Stomach smooth muscle (tissue), 2 donors: ENCODE data around the gene USE1.
A peak's percentile ranks its signal among the peaks of the same experiment; 100 is the strongest.

Experiments used
- H3K27ac ChIP-seq: one replicate; pipeline ENCODE4 v1.7.0; 2013; ENCODE audit warnings: mild to moderate bottlenecking, low read length, inconsistent platforms
- H3K27me3 ChIP-seq, 2 donors: one replicate each; pipeline ENCODE4 v1.7.0; 2013; ENCODE audit warnings: low read length in 2 of 2; ENCODE audit not compliant: insufficient read depth in 2 of 2, control insufficient read depth in 1 of 2
- H3K36me3 ChIP-seq, 2 donors: one replicate each; pipeline ENCODE4 v1.7.0; 2013; ENCODE audit warnings: low read length in 2 of 2; ENCODE audit not compliant: control insufficient read depth in 2 of 2, insufficient read depth in 2 of 2
- H3K4me1 ChIP-seq: one replicate; pipeline ENCODE4 v1.7.0; 2013; ENCODE audit warnings: low read length; ENCODE audit not compliant: control insufficient read depth, insufficient read depth
- H3K4me3 ChIP-seq, 2 donors: one replicate each; pipeline ENCODE4 v1.7.0; 2013; ENCODE audit warnings: low read length in 2 of 2
- H3K9ac ChIP-seq, 2 donors: one replicate each; pipeline ENCODE4 v1.7.0; 2013; ENCODE audit warnings: low read length in 2 of 2, mild to moderate bottlenecking in 1 of 2
- H3K9me3 ChIP-seq, 2 donors: one replicate each; pipeline ENCODE4 v1.7.0; 2013; ENCODE audit warnings: low read length in 2 of 2; ENCODE audit not compliant: control insufficient read depth in 2 of 2
- donor health status: healthy.
- donor health status: Pancreatic carcinoma.

The USE1 gene

DNA sequence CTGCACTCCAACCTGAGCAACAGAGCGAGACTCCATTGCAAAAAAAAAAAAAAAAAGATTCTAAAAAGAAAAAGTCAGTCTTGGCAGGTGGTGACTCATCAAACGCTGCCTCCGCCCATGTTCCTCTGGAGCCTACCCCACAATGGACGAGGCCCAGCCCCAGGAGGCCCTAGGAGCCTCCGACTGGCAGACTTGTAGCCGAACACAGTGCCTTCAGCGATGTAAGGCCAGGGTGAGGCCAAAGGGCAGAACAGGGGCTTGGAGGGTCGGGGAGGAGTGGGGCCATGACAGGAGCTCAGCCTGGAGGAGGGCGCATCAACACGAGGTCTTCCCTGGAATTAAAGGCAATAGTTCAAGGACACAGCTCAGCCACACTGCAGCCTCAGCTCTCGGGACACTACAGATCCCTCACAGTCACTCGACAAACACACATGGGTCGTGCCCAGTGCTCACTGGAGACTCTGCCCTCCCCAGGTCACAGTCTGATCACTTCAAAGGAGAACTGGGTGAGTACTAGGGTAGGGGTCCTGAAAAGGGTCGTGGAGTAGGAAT is 5.1 kb downstream of the USE1 start:
- H3K9ac ChIP-seq, result no peak overlapping the region
- H3K36me3 ChIP-seq, result peaks cover 9 to 17% of the 10 kb centered on the region in 2 donors
- no peak overlapping the region for H3K27ac ChIP-seq
- H3K9me3 ChIP-seq, result no peaks in the 10 kb centered on the region
- H3K4me1 ChIP-seq, result peaks cover 8% of the 10 kb centered on the region
- no peak overlapping the region for H3K4me3 ChIP-seq
- no peaks in the 10 kb centered on the region for H3K27me3 ChIP-seq

GRCh38 chr19:17225053-17225452 is 9.9 kb downstream of the USE1 start:
- Histone ChIP-seq H3K36me3 (peaks cover 0 to 5% of the 10 kb centered on the region in 2 donors), H3K4me1 (peaks cover 13% of the 10 kb centered on the region), H3K4me3 (no peak overlapping the region), H3K9ac (no peak overlapping the region), H3K27ac (no peak overlapping the region), H3K9me3 (no peaks in the 10 kb centered on the region), H3K27me3 (no peaks in the 10 kb centered on the region)

- Histone ChIP-seq H3K9ac (peak within 1 kb of the TSS; percentile 60 to 75), H3K27me3 (no peaks in the 10 kb centered on the region), H3K36me3 (peaks cover 4 to 9% of the 10 kb centered on the region in 2 donors), H3K4me1 (peaks cover 15% of the 10 kb centered on the region), H3K27ac (peak within 1 kb of the TSS; percentile 69), H3K9me3 (no peaks in the 10 kb centered on the region), H3K4me3 (peak within 1 kb of the TSS; percentile 86 to 87)
Measured at GRCh38 chr19:17226002-17226933, 11.1 kb downstream of the USE1 start, which contains the start of gene OCEL1. Gene OCEL1 (plus strand): TSS chr19:17226226. CDS start chr19:17226248, 22 bp downstream.

GRCh38 chr19:17227798-17228367 is 12.7 kb downstream of the USE1 start:
- H3K4me3 ChIP-seq, result no peak overlapping the region
- H3K27ac ChIP-seq, result no peak overlapping the region
- no peaks in the 10 kb centered on the region for H3K27me3 ChIP-seq
- peaks cover 8 to 13% of the 10 kb centered on the region in 2 donors for H3K36me3 ChIP-seq
- H3K9ac ChIP-seq, result no peak overlapping the region
- H3K9me3 ChIP-seq, result no peaks in the 10 kb centered on the region
- H3K4me1 ChIP-seq, result peaks cover 15% of the 10 kb centered on the region

DNA sequence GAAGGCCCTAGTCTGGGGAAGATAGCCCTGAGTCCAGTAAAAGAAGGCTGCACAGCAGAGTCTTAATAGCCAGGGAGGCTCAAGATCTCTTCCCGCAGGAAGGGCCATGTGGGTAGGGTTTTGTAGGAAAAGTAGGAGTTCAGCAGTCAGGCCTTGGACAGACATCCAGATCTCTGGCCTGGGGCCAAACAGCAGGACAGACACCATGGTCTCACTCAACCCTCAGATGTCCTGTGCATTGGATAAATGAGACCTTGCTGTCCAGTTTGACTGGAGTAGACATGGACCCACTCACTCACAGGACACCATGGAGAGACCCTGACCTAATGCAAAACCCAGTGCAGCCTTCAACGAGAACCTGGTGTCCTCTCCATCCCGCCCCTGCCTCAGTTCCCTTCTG is 14.7 kb downstream of the USE1 start:
- no peaks in the 10 kb centered on the region for H3K27me3 ChIP-seq
- peaks cover 20% of the 10 kb centered on the region for H3K4me1 ChIP-seq
- H3K27ac ChIP-seq, result no peak overlapping the region
- H3K4me3 ChIP-seq, result no peak overlapping the region
- no peak overlapping the region for H3K9ac ChIP-seq
- peaks cover 8 to 16% of the 10 kb centered on the region in 2 donors for H3K36me3 ChIP-seq
- no peaks in the 10 kb centered on the region for H3K9me3 ChIP-seq

- H3K36me3 ChIP-seq, result peaks cover 8 to 16% of the 10 kb centered on the region in 2 donors
- no peak overlapping the region for H3K4me3 ChIP-seq
- H3K27ac ChIP-seq, result no peak overlapping the region
- H3K27me3 ChIP-seq, result no peaks in the 10 kb centered on the region
- H3K4me1 ChIP-seq, result peaks cover 30% of the 10 kb centered on the region
- H3K9ac ChIP-seq, result no peak overlapping the region
- H3K9me3 ChIP-seq, result no peaks in the 10 kb centered on the region
Measured at GRCh38 chr19:17232258-17232657, 17.1 kb downstream of the USE1 start.

GRCh38 chr19:17234911-17235299 is 19.7 kb downstream of the USE1 start:
- H3K9ac ChIP-seq, result peak overlapping the region; percentile 42 to 51

DNA sequence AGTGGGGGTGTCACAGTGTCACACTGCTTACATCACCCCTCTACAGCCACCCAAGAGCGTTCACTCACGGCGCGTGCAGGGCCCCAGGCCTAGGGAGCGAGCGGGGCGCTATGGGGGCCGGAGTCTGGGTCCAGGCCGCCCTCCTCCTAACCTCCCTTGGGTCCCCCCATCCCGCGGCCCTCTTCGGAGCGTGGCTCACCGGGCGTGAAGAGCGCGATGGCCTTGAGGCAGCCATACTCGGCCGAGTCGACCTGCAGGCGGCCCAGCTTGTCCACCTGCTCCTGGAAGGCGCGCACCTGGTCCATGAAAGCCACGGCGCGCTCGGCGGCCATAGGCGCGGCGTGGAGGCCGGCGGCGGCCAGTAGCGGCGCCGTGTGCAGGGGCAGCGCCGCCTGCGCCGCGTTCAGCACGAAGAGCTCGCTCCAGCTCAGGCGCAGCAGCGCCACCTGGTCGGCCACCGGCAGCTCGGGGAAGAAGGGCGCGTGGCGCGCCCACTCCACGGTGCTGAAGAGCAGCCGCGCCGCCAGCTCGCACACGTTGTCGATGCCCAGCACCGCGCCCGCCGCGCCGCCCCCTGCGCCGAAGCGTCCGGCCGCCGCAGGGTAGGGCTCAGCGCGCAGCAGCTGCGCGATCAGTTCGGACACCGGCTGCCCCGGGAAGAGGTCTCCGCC is 20.3 kb downstream of the USE1 start:
- H3K36me3 ChIP-seq, result peaks cover 8 to 17% of the 10 kb centered on the region in 2 donors

More at GRCh38 chr19:17234911-17235299, 19.7 kb downstream of the USE1 start:
- Histone ChIP-seq H3K36me3 (peaks cover 8 to 15% of the 10 kb centered on the region in 2 donors), H3K9me3 (no peaks in the 10 kb centered on the region), H3K27ac (peak overlapping the region; percentile 53), H3K27me3 (no peaks in the 10 kb centered on the region), H3K4me1 (peaks cover 24% of the 10 kb centered on the region), H3K4me3 (peak overlapping the region; percentile 49 to 70)

GRCh38 chr19:17235971-17236777 is 21.0 kb downstream of the USE1 start:
- H3K27me3 ChIP-seq, result no peaks in the 10 kb centered on the region
- H3K27ac ChIP-seq, result peak overlapping the region; percentile 53
- H3K9ac ChIP-seq, result no peak overlapping the region
- H3K4me1 ChIP-seq, result peaks cover 21% of the 10 kb centered on the region
- no peaks in the 10 kb centered on the region for H3K9me3 ChIP-seq
- peaks cover 4 to 20% of the 10 kb centered on the region in 2 donors for H3K36me3 ChIP-seq
- peak overlapping the region; percentile 49 to 70 for H3K4me3 ChIP-seq

More for the DNA sequence above, 20.3 kb downstream of the USE1 start:
- H3K27ac ChIP-seq, result peak overlapping the region; percentile 53
- no peaks in the 10 kb centered on the region for H3K27me3 ChIP-seq
- H3K4me1 ChIP-seq, result peaks cover 21% of the 10 kb centered on the region
- peak overlapping the region; percentile 42 to 51 for H3K9ac ChIP-seq
- H3K9me3 ChIP-seq, result no peaks in the 10 kb centered on the region
- H3K4me3 ChIP-seq, result peak overlapping the region; percentile 49 to 70
